Liver (tissue), 3 donors: ENCODE results near the gene MANF.
A peak's percentile ranks its signal among the peaks of the same experiment; 100 is the strongest.

Experiments used
- CTCF ChIP-seq: fragments of 150-350 bp; IDR thresholded peaks from 2 replicates; pipeline ENCODE4 v1.5.1; 2017; ENCODE audit warnings: improper control_type of control experiment, low read depth, low read length; ENCODE audit not compliant: missing input control
- EGR1 ChIP-seq, 2 donors: IDR thresholded peaks; 2 replicates each; pipeline ENCODE4 v1.6.1; 2016 to 2018; ENCODE audit warnings: antibody characterized with exemption in 2 of 2, low read depth in 2 of 2
- HNF4G ChIP-seq: IDR thresholded peaks from 2 replicates; pipeline ENCODE4 v1.6.1; 2016; ENCODE audit warnings: antibody characterized with exemption
- JUND ChIP-seq, 2 donors: IDR thresholded peaks; 2 replicates each; pipeline ENCODE4 v1.6.1; 2016; ENCODE audit warnings: antibody characterized with exemption in 2 of 2
- MAX ChIP-seq: IDR thresholded peaks from 2 replicates; pipeline ENCODE4 v1.6.1; 2016; ENCODE audit warnings: antibody characterized with exemption
- NR2F2 ChIP-seq: IDR thresholded peaks from 2 replicates; pipeline ENCODE4 v1.6.1; 2016; ENCODE audit warnings: antibody characterized with exemption
- RAD21 ChIP-seq, 2 donors: IDR thresholded peaks; 2 replicates each; pipeline ENCODE4 v1.6.1; 2016; ENCODE audit warnings: antibody characterized with exemption in 2 of 2, mild to moderate bottlenecking in 2 of 2
- SP1 ChIP-seq: IDR thresholded peaks from 2 replicates; pipeline ENCODE4 v1.6.1; 2018; ENCODE audit warnings: antibody characterized with exemption, mild to moderate bottlenecking
- TAF1 ChIP-seq: conservative IDR thresholded peaks from 2 replicates; pipeline ENCODE4 v1.6.1; 2016; ENCODE audit warnings: antibody characterized with exemption, mild to moderate bottlenecking
- donor health status: healthy.
- donor health status: healthy.

- no peak for TF ChIP-seq TAF1
- peak; percentile 75 for TF ChIP-seq CTCF
- TF ChIP-seq SP1: no peak
- no peak for TF ChIP-seq JUND (IDR thresholded peaks at IDR 0.05)
- TF ChIP-seq EGR1 (IDR thresholded peaks at IDR 0.05; ENCODE audit: low read depth in 2 of 2): no peak
- TF ChIP-seq RAD21 (IDR thresholded peaks at IDR 0.05): peak; percentile 86 to 87
- no peak for TF ChIP-seq NR2F2
- TF ChIP-seq MAX: no peak
- TF ChIP-seq HNF4G: no peak
These were observed 13.0 kb upstream of the MANF start for GRCh38 chr3:51371943-51372557.
